Measurements from ENCODE around the gene FARS2. TPM values are rescaled to one million over a fixed set of nuclear protein-coding genes. Genes with fewer than 3 reads are reported as not detected.

Gene FARS2
- total and polyA plus RNA-seq, 12 donors = 7.6 to 22.4 (median 20.8) TPM

DNA sequence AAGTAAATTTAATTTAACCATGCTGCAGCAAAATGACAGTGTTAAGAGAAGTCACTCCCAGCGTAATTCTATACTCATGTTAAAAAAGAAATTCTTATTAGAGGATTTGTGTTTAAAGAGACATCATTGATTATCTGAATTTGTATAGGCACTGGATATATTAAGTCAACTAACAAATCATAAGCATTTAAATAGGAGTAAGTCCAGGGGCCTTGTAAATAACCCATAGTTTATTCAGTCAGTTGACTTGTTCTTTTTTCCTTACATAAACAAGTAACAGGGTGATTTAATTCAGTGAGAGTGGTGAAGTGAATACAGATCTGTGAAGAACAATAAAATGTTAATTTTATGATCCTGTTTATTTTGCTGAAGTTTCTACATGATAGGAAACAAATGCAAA lies 23.0 kb upstream of the FARS2 start:
- intact Hi-C loops (cut with DNase I) = no loop called here
- Histone ChIP-seq H3K27ac (no peak overlapping the region), H3K4me3 (no peak overlapping the region), H3K9me3 (no peaks in the 10 kb centered on the region), H3K4me1 (no peaks in the 10 kb centered on the region), H3K27me3 (no peaks in the 10 kb centered on the region), H3K36me3 (peaks cover 0 to 33% (median 0%) of the 10 kb centered on the region in 9 donors)
- no peak for DNase-seq
- TF ChIP-seq CTCF (IDR thresholded peaks at IDR 0.05) = no peak
- WGBS, 2 donors = 91 to 98% methylated on average over 1 of the region's 1 CpG
- no peak for ATAC-seq

GRCh38 chr6:5241252-5241651 lies 20.1 kb upstream of the FARS2 start:
- intact Hi-C loops (cut with DNase I) = no loop called here

GRCh38 chr6:5243069-5243468 lies 18.2 kb upstream of the FARS2 start:
- intact Hi-C loops (cut with DNase I) = no loop called here
- H3K4me1 ChIP-seq = no peaks in the 10 kb centered on the region
- no peak for TF ChIP-seq CTCF (IDR thresholded peaks at IDR 0.05)
- H3K27ac ChIP-seq = no peak overlapping the region
- ATAC-seq (no peak), DNase-seq (no peak)
- WGBS, 2 donors = 86 to 95% methylated on average over 12 of the region's 12 CpGs
- H3K27me3 ChIP-seq = no peaks in the 10 kb centered on the region
- no peaks in the 10 kb centered on the region for H3K9me3 ChIP-seq
- no peak overlapping the region for H3K4me3 ChIP-seq
- peaks cover 0 to 17% (median 0%) of the 10 kb centered on the region in 9 donors for H3K36me3 ChIP-seq

More at GRCh38 chr6:5241252-5241651, 20.1 kb upstream of the FARS2 start:
- H3K9me3 ChIP-seq = no peaks in the 10 kb centered on the region
- no peak for ATAC-seq
- no peak for TF ChIP-seq CTCF (IDR thresholded peaks at IDR 0.05)
- DNase-seq = no peak
- no peak overlapping the region for H3K4me3 ChIP-seq
- 94 to 97% methylated on average over 2 of the region's 2 CpGs for WGBS, 2 donors
- no peak overlapping the region for H3K27ac ChIP-seq
- H3K4me1 ChIP-seq = no peaks in the 10 kb centered on the region
- no peaks in the 10 kb centered on the region for H3K27me3 ChIP-seq
- peaks cover 0 to 20% (median 0%) of the 10 kb centered on the region in 9 donors for H3K36me3 ChIP-seq

DNA sequence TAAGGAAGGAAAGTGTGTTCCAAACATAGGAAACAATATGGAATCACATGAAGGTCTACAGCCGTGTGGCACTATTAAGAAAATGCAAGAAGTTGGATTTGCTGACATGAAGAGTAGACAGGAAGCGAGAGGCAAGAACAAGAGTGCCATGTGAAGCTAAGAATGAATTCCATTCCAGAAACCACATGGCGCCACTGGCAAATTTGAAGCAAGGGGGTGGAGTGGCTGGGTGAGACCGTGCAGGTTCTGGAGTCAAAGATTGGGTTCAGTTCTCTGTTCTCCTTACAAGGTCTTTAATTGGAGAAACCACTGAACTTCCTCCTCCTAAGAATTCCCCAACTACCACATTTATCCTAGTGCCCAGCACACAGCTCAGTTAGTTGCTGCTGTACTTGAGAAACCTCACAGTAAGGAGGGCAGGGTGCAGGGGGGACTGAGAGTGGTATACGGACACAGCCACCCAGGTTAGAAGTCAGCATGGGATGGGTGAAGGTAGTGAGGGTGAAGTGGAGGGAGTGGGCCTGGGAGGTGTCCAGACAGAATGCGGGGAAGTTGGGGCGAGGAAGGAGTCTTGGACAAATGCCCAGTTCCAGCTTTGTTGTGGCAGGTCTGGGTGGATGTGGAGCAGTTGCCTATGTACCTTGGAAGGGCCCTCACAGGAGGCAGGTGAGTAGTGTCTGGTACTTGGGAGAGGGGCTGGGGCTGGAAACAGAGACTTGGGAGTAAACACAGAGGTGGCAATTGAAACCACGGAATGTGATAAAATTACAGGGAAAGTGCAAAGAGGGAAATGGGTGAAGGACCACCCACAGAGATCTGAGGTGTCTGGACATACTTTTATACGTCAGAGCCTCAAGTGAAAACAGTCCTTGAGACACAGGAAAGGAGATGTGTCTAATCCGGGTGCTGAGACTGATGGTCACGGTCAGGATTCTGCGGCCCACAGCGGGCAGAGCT lies 14.9 kb upstream of the FARS2 start:
- no peaks in the 10 kb centered on the region for H3K27me3 ChIP-seq
- peaks cover 0 to 5% (median 0%) of the 10 kb centered on the region in 9 donors for H3K36me3 ChIP-seq
- TF ChIP-seq CTCF (IDR thresholded peaks at IDR 0.05) = no peak
- no peak overlapping the region for H3K4me3 ChIP-seq
- WGBS, 2 donors = 85 to 87% methylated on average over 13 of the region's 13 CpGs
- intact Hi-C loops (cut with DNase I) = no loop called here
- DNase-seq = no peak
- no peak overlapping the region for H3K27ac ChIP-seq
- peaks cover 0 to 3% (median 0%) of the 10 kb centered on the region in 11 donors for H3K9me3 ChIP-seq
- peak in 1 of 8 donors; percentile 22 for ATAC-seq
- H3K4me1 ChIP-seq = no peaks in the 10 kb centered on the region

Measured in heart right ventricle (tissue), 16 donors.